H9 (cell line): ENCODE measurements around the gene CSNK1A1L. TPM values are rescaled to one million over a fixed set of nuclear protein-coding genes. Genes with fewer than 3 reads are reported as not detected.

ENCODE experiments used
- DNase-seq: peaks from one replicate; pipeline ENCODE4 v3.0.0-alpha.2; 2017
- H2AFZ ChIP-seq: one replicate; pipeline ENCODE4 v1.6.1; 2013; ENCODE audit warnings: mild to moderate bottlenecking, low read length, control low read depth, moderate library complexity
- H2AK5ac ChIP-seq: 2 replicates; pipeline ENCODE4 v1.6.1; 2013; ENCODE audit warnings: low read length, control low read depth, mixed read lengths; ENCODE audit not compliant: insufficient read length
- H2BK120ac ChIP-seq: one replicate; pipeline ENCODE4 v1.6.1; 2013; ENCODE audit warnings: low read depth, mild to moderate bottlenecking, low read length, control low read depth, inconsistent platforms; ENCODE audit not compliant: poor library complexity, severe bottlenecking
- H2BK12ac ChIP-seq: 2 replicates; pipeline ENCODE4 v1.6.1; 2013; ENCODE audit warnings: low read length, control low read depth, mixed read lengths, low read depth; ENCODE audit not compliant: insufficient read length
- H2BK15ac ChIP-seq: 2 replicates; pipeline ENCODE4 v1.6.1; 2013; ENCODE audit warnings: low read depth, low read length, control low read depth
- H2BK20ac ChIP-seq: one replicate; pipeline ENCODE4 v1.6.1; 2013; ENCODE audit warnings: low read depth, mild to moderate bottlenecking, low read length, control low read depth, inconsistent platforms; ENCODE audit not compliant: poor library complexity, severe bottlenecking
- H2BK5ac ChIP-seq: 2 replicates; pipeline ENCODE4 v1.6.1; 2013; ENCODE audit warnings: low read length, control low read depth, mixed read lengths; ENCODE audit not compliant: insufficient read length
- H3K14ac ChIP-seq: 2 replicates; pipeline ENCODE4 v1.6.1; 2013; ENCODE audit warnings: low read length, control low read depth; ENCODE audit not compliant: insufficient read depth
- H3K18ac ChIP-seq: 2 replicates; pipeline ENCODE4 v1.6.1; 2013; ENCODE audit warnings: low read depth, mild to moderate bottlenecking, mixed read lengths, low read length, control low read depth; ENCODE audit not compliant: insufficient read length
- H3K23ac ChIP-seq: 2 replicates; pipeline ENCODE4 v1.6.1; 2013; ENCODE audit warnings: low read length, control low read depth, mixed read lengths, low read depth; ENCODE audit not compliant: insufficient read length
- H3K23me2 ChIP-seq: 2 replicates; pipeline ENCODE4 v1.6.1; 2013; ENCODE audit warnings: low read depth, mild to moderate bottlenecking, mixed read lengths, low read length, control low read depth; ENCODE audit not compliant: insufficient read length, poor library complexity, severe bottlenecking
- H3K27ac ChIP-seq: 2 replicates; pipeline ENCODE4 v1.5.1; 2013; ENCODE audit warnings: low read length, control low read depth, mixed read lengths, low read depth; ENCODE audit not compliant: insufficient read length
- H3K27me3 ChIP-seq: 2 replicates; pipeline ENCODE4 v1.6.1; 2013; ENCODE audit warnings: low read length, control low read depth, inconsistent platforms; ENCODE audit not compliant: insufficient read depth
- H3K4ac ChIP-seq: 2 replicates; pipeline ENCODE4 v1.6.1; 2013; ENCODE audit warnings: low read depth, mild to moderate bottlenecking, control low read depth, inconsistent platforms, low read length, moderate library complexity
- H3K4me1 ChIP-seq: 2 replicates; pipeline ENCODE4 v1.6.1; 2013; ENCODE audit warnings: low read length, control low read depth, inconsistent platforms; ENCODE audit not compliant: insufficient read depth
- H3K4me2 ChIP-seq: 2 replicates; pipeline ENCODE4 v1.6.1; 2013; ENCODE audit warnings: low read length, control low read depth, mixed read lengths; ENCODE audit not compliant: insufficient read length, insufficient read depth
- H3K56ac ChIP-seq: 2 replicates; pipeline ENCODE4 v1.6.1; 2013; ENCODE audit warnings: low read depth, mild to moderate bottlenecking, mixed read lengths, low read length, control low read depth; ENCODE audit not compliant: insufficient read length
- H3K79me1 ChIP-seq: 2 replicates; pipeline ENCODE4 v1.6.1; 2013; ENCODE audit warnings: low read depth, mild to moderate bottlenecking, moderate library complexity, low read length, control low read depth, inconsistent platforms; ENCODE audit not compliant: insufficient read depth, poor library complexity, severe bottlenecking
- H3K79me2 ChIP-seq: 2 replicates; pipeline ENCODE4 v1.6.1; 2013; ENCODE audit warnings: low read length, control low read depth, inconsistent platforms; ENCODE audit not compliant: insufficient read depth
- H3K9ac ChIP-seq: 2 replicates; pipeline ENCODE4 v1.6.1; 2013; ENCODE audit warnings: low read length, control low read depth, mixed read lengths; ENCODE audit not compliant: insufficient read length; ENCODE audit errors: extremely low read depth
- H3K9me3 ChIP-seq: one replicate; pipeline ENCODE4 v1.6.1; 2013; ENCODE audit warnings: low read depth, low read length, inconsistent platforms; ENCODE audit not compliant: control insufficient read depth
- H3T11ph ChIP-seq: one replicate; pipeline ENCODE4 v1.6.1; 2013; ENCODE audit warnings: mild to moderate bottlenecking, low read length, control low read depth, inconsistent platforms
- H4K20me1 ChIP-seq: one replicate; pipeline ENCODE4 v1.6.1; 2013; ENCODE audit not compliant: control insufficient read depth, insufficient read length, insufficient read depth
- H4K5ac ChIP-seq: 2 replicates; pipeline ENCODE4 v1.6.1; 2013; ENCODE audit warnings: low read depth, mild to moderate bottlenecking, mixed read lengths, low read length, control low read depth; ENCODE audit not compliant: insufficient read length
- H4K8ac ChIP-seq: replicated peaks from 2 replicates; pipeline ENCODE4 v1.6.1; 2013; ENCODE audit warnings: low read length, control low read depth, mixed read lengths, low read depth; ENCODE audit not compliant: insufficient read length
- H4K91ac ChIP-seq: 2 replicates; pipeline ENCODE4 v1.6.1; 2013; ENCODE audit warnings: low read depth, mild to moderate bottlenecking, moderate library complexity, mixed read lengths, low read length, control low read depth; ENCODE audit not compliant: insufficient read length
- H3K27ac Mint-ChIP-seq, 3 experiments: 2 replicates in 2 of 3; 3 replicates in 1 of 3; pipeline ENCODE4 v1.8.0; 2020 to 2021; ENCODE audit warnings: mixed read lengths in 3 of 3, mild to moderate bottlenecking in 1 of 3, moderate library complexity in 1 of 3
- H3K27me3 Mint-ChIP-seq: 2 replicates; pipeline ENCODE4 v1.8.0; 2021; ENCODE audit warnings: low read depth, mild to moderate bottlenecking, moderate library complexity, mixed read lengths
- H3K36me3 Mint-ChIP-seq, 3 experiments: 2 replicates in 2 of 3; 3 replicates in 1 of 3; pipeline ENCODE4 v1.8.0; 2020 to 2021; ENCODE audit warnings: low read depth in 3 of 3, mixed read lengths in 3 of 3; ENCODE audit not compliant: insufficient read depth in 1 of 3
- H3K4me1 Mint-ChIP-seq, 2 experiments: 2 replicates each; pipeline ENCODE4 v1.8.0; 2020; ENCODE audit warnings: mixed read lengths in 2 of 2
- H3K4me3 Mint-ChIP-seq, 2 experiments: 2 replicates in 1 of 2; 3 replicates in 1 of 2; pipeline ENCODE4 v1.8.0; 2020 to 2021; ENCODE audit warnings: mild to moderate bottlenecking in 2 of 2, mixed read lengths in 2 of 2, moderate library complexity in 1 of 2
- H3K9me3 Mint-ChIP-seq, 2 experiments: 2 replicates in 1 of 2; 3 replicates in 1 of 2; pipeline ENCODE4 v1.8.0; 2020; ENCODE audit warnings: mild to moderate bottlenecking in 2 of 2, mixed read lengths in 2 of 2, moderate library complexity in 1 of 2
- CTCF ChIP-seq: fragments of 200-600 bp; sonication (generic); conservative IDR thresholded peaks from 3 replicates; pipeline ENCODE4 v1.8.0; 2021; ENCODE audit warnings: antibody characterized with exemption, mild to moderate bottlenecking
- WGBS: extraction: QIAGEN DNeasy Blood & Tissue Kit; methylation state at CpG from one replicate; pipeline ENCODE4 v1.1.7; 2013; ENCODE audit warnings: missing lambda C conversion rate, low lambda C conversion rate, mixed read lengths; ENCODE audit not compliant: insufficient read length; ENCODE audit errors: extremely low coverage; 5-methylcytosine and 5-hydroxymethylcytosine counted together
- total RNA-seq: library from RNA; stranded (reverse); gene quantifications from 2 replicates; pipeline ENCODE4 v1.2.1, GENCODE V29; 2021

Gene CSNK1A1L
- total RNA-seq, 1 experiment from 2014 or later: not detected

GRCh38 chr13:37136633-37137032 is 31.2 kb upstream of the CSNK1A1L start:
- H2BK15ac ChIP-seq: no peak overlapping the region
- Mint-ChIP-seq H3K27ac (no peak overlapping the region), H3K4me3 (no peak overlapping the region), H3K27me3 (no peaks in the 10 kb centered on the region), H3K36me3 (no peaks in the 10 kb centered on the region), H3K4me1 (no peaks in the 10 kb centered on the region), H3K9me3 (no peaks in the 10 kb centered on the region)
- no peaks in the 10 kb centered on the region for H3K27me3 ChIP-seq
- no peak overlapping the region for H3K23ac ChIP-seq
- H4K8ac ChIP-seq: no peak overlapping the region
- H3K9me3 ChIP-seq: no peaks in the 10 kb centered on the region
- H2AK5ac ChIP-seq: no peak overlapping the region
- H2BK20ac ChIP-seq: no peak overlapping the region
- H3K79me2 ChIP-seq: no peaks in the 10 kb centered on the region
- H3K4me2 ChIP-seq: no peak overlapping the region
- no peak overlapping the region for H3K56ac ChIP-seq
- H3K79me1 ChIP-seq: no peaks in the 10 kb centered on the region
- no peak overlapping the region for H4K5ac ChIP-seq
- H2BK5ac ChIP-seq: no peak overlapping the region
- no peak overlapping the region for H4K91ac ChIP-seq
- H3K27ac ChIP-seq: no peak overlapping the region
- H3K9ac ChIP-seq: no peak overlapping the region
- WGBS: no CpG with 5 or more reads among the region's 2 CpGs
- no peak overlapping the region for H2AFZ ChIP-seq
- no peaks in the 10 kb centered on the region for H3K23me2 ChIP-seq
- no peak overlapping the region for H3K18ac ChIP-seq
- H3K4ac ChIP-seq: no peak overlapping the region
- no peaks in the 10 kb centered on the region for H4K20me1 ChIP-seq
- no peak overlapping the region for H3T11ph ChIP-seq
- no peak for DNase-seq
- no peak overlapping the region for H2BK120ac ChIP-seq
- no peaks in the 10 kb centered on the region for H3K4me1 ChIP-seq
- H3K14ac ChIP-seq: no peak overlapping the region
- TF ChIP-seq CTCF: no peak
- no peak overlapping the region for H2BK12ac ChIP-seq
